Endothelial cell of umbilical vein (primary cell): ENCODE data around the gene TLE1. TPM values are rescaled to one million over a fixed set of nuclear protein-coding genes. Genes with fewer than 3 reads are reported as not detected.

Experiments
- BruUV-seq: library from RNA; stranded (reverse); fragments of 400-500 nt; replicated peaks from 2 replicates; lab custom pipeline; 2021; lab: Mats Ljungman, UMichigan
- CTCF ChIA-PET: fragments of 300-600, 350-600 bp; sonication (Branson Sonifier 250); formaldehyde crosslinking; loops from one replicate; lab custom pipeline; 2021; ENCODE audit warnings: antibody characterized with exemption, inconsistent platforms; lab: Charles Lee
- POLR2A ChIA-PET: fragments of 300-600, 350-600 bp; sonication (Branson Sonifier 250); formaldehyde crosslinking; loops from one replicate; lab custom pipeline; 2021; ENCODE audit warnings: antibody characterized with exemption, inconsistent platforms; lab: Charles Lee
- DNase-seq: peaks from one replicate; pipeline ENCODE4 v3.0.0-alpha.2; 2011; ENCODE audit warnings: low read depth, low spot score
- FAIRE-seq: peaks from 2 replicates; lab custom pipeline; 2011; peaks lifted over from hg19 to GRCh38; lab: Jason Lieb, UNC
- H2AFZ ChIP-seq: 2 replicates; pipeline ENCODE4 v1.6.0; 2012; ENCODE audit warnings: low read depth, low read length, control low read depth, inconsistent platforms
- H3K27ac ChIP-seq: 2 replicates; pipeline ENCODE4 v1.5.1; 2011; ENCODE audit warnings: low read depth, mild to moderate bottlenecking, control low read depth, low read length, moderate library complexity; ENCODE audit not compliant: insufficient read depth
- H3K27me3 ChIP-seq, 2 experiments: 2 replicates each; pipeline versions ENCODE4 v1.6.0 to v1.6.1; 2011; ENCODE audit warnings: low read length in 2 of 2, mixed read lengths in 1 of 2; ENCODE audit not compliant: control insufficient read depth in 2 of 2, insufficient read depth in 2 of 2
- H3K36me3 ChIP-seq, 2 experiments: 2 replicates in 1 of 2; 3 replicates in 1 of 2; pipeline ENCODE4 v1.5.1; 2011; ENCODE audit warnings: low read length in 2 of 2, mild to moderate bottlenecking in 1 of 2, moderate library complexity in 1 of 2; ENCODE audit not compliant: control insufficient read depth in 2 of 2, insufficient read depth in 2 of 2; ENCODE audit errors: extremely low read depth in 1 of 2
- H3K4me1 ChIP-seq: 3 replicates; pipeline ENCODE4 v1.5.1; 2011; ENCODE audit warnings: mild to moderate bottlenecking, low read length; ENCODE audit not compliant: control insufficient read depth, insufficient read depth; ENCODE audit errors: extremely low read depth
- H3K4me2 ChIP-seq: 2 replicates; pipeline ENCODE4 v1.6.1; 2011; ENCODE audit warnings: low read length, control low read depth, mixed read lengths; ENCODE audit not compliant: insufficient read depth
- H3K4me3 ChIP-seq, 3 experiments: fragments of 200-600 bp in 1 of 3; sonication (generic), shearing (Covaris generic) in 1 of 3; replicated peaks in 1 of 3; 2 replicates each; pipeline ENCODE4 v1.5.1; 2011 to 2016; ENCODE audit warnings: control low read depth in 3 of 3, low read length in 3 of 3, mild to moderate bottlenecking in 2 of 3, inconsistent platforms in 1 of 3, low read depth in 1 of 3, moderate library complexity in 1 of 3; ENCODE audit not compliant: insufficient read depth in 1 of 3
- H3K79me2 ChIP-seq: 2 replicates; pipeline ENCODE4 v1.6.0; 2012; ENCODE audit warnings: low read length, inconsistent platforms; ENCODE audit not compliant: control insufficient read depth, insufficient read depth
- H3K9ac ChIP-seq: replicated peaks from 2 replicates; pipeline ENCODE3; 2011; ENCODE audit warnings: low read length, control low read depth; ENCODE audit not compliant: insufficient read depth; ENCODE audit errors: extremely low read depth
- H3K9me1 ChIP-seq: replicated peaks from 3 replicates; pipeline ENCODE4 v1.6.0; 2011; ENCODE audit warnings: mild to moderate bottlenecking, low read length; ENCODE audit not compliant: control insufficient read depth, insufficient read depth; ENCODE audit errors: extremely low read depth
- H3K9me3 ChIP-seq: replicated peaks from 2 replicates; pipeline ENCODE4 v1.5.1; 2012; ENCODE audit warnings: low read length, inconsistent platforms; ENCODE audit not compliant: control insufficient read depth, insufficient read depth
- H4K20me1 ChIP-seq: replicated peaks from 2 replicates; pipeline ENCODE3; 2011; ENCODE audit warnings: mild to moderate bottlenecking, low read length; ENCODE audit not compliant: control insufficient read depth, insufficient read depth; ENCODE audit errors: extremely low read depth
- EZH2 ChIP-seq: IDR thresholded peaks from 2 replicates; pipeline ENCODE4 v1.6.1; 2012; ENCODE audit warnings: borderline replicate concordance, low read depth, mild to moderate bottlenecking, moderate library complexity, low read length, inconsistent platforms; ENCODE audit not compliant: severe bottlenecking
- FOS ChIP-seq: IDR thresholded peaks from 2 replicates; pipeline ENCODE4 v1.6.1; 2011; ENCODE audit warnings: mild to moderate bottlenecking, low read length, moderate library complexity, borderline replicate concordance; ENCODE audit not compliant: insufficient read depth
- GATA2 ChIP-seq: IDR thresholded peaks from 2 replicates; pipeline ENCODE4 v1.7.0; 2011; ENCODE audit warnings: low read depth, mild to moderate bottlenecking, moderate library complexity, mixed read lengths, low read length; ENCODE audit not compliant: insufficient read length, insufficient read depth
- JUN ChIP-seq: IDR thresholded peaks from 2 replicates; pipeline ENCODE4 v1.6.1; 2011; ENCODE audit warnings: borderline replicate concordance, low read depth; ENCODE audit not compliant: insufficient read length, insufficient read depth
- MAX ChIP-seq: IDR thresholded peaks from 2 replicates; pipeline ENCODE4 v1.6.1; 2011; ENCODE audit not compliant: insufficient read depth, insufficient read length
- MYC ChIP-seq: IDR thresholded peaks from one replicate; pipeline ENCODE4 v1.6.1; 2011; ENCODE audit warnings: mild to moderate bottlenecking, low read depth, low read length
- POLR2A ChIP-seq: IDR thresholded peaks from 2 replicates; pipeline ENCODE4 v1.6.1; 2012; ENCODE audit warnings: low read depth, mild to moderate bottlenecking, control low read depth, low read length
- POLR2AphosphoS5 ChIP-seq: IDR thresholded peaks from 2 replicates; pipeline ENCODE4 v1.6.1; 2012; ENCODE audit warnings: low read depth, mild to moderate bottlenecking, control low read depth, low read length, moderate library complexity; ENCODE audit not compliant: insufficient read depth
- dilution Hi-C: fragments of 300-500 bp; cut with MboI; formaldehyde crosslinking; loops from one replicate; pipeline ENCODE4 v1.15.0; 2019; ENCODE audit warnings: low sequenced_read_pairs; ENCODE audit not compliant: extremely low pct_ligation_motif_present
- intact Hi-C: fragments of 100-400 bp; cut with micrococcal nuclease; formaldehyde crosslinking; loops from one replicate; pipeline ENCODE4 v1.10.0; 2022
- polyA plus RNA-seq, 4 experiments: library from polyadenylated mRNA; depleted of rRNA in 3 of 4; stranded (reverse) in 3 of 4; unstranded in 1 of 4; fragments of >200 nt; gene quantifications; 2 replicates each; pipeline versions ENCODE4 v1.2.1 to v1.2.3, GENCODE V29; 2011 to 2012; ENCODE audit warnings: missing spikeins in 1 of 4
- total RNA-seq: library from RNA; stranded (reverse); gene quantifications from 2 replicates; pipeline ENCODE4 v1.2.3, GENCODE V29; 2021

The TLE1 gene
- total and polyA plus RNA-seq, 2 donors (not counting 3 experiments of a cell fraction or from before 2014, with no cell fraction given), result 55.0 to 58.2 TPM

DNA sequence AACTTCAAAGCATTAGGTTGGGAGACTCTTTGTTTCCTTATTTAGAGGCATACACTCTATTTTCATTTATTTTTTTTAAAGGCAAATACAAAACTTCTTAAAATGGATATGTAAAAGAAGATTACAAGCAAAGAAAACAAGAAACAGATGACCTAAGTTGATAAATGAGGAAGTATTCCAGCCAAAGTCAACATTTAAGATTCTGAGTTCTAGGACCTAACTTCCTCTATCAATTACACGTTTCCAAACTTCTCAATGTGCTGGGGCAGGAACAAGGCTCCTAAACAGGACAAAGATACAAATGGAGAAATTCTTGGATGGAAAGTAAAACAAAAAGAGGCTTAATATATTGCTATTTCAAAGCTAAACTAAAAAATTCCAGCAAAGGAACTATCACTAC is 89.5 kb downstream of the TLE1 start:
- POLR2A ChIA-PET, result interaction anchor here (0.5 kb wide), 1 partner anchor 81 kb away, joined by 4 read pairs; no protein-coding TSS in a partner anchor
- DNase-seq, result peak; percentile 67

DNA sequence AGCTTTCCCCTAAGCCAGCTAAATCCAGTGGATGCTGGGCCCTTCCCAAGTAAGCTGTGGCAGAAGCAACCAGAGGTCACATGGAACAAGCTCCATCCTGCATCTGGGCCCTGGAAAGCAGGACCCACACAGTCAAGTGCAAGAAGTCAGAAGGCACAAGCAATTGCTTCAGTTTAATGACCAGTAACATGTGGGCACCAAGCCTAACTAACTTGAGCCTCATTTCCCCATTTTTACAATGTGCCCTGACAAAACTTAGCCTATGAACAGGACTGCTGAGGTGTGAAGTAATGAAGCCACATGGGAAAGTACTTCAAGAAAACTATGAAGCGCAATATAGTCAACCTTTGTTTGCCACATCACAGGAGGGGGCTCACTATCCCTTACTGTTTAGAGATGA is 90.5 kb downstream of the TLE1 start:
- H3K36me3 ChIP-seq, result peaks cover 0 to 8% of the 10 kb centered on the region in 2 experiments
- H3K27ac ChIP-seq, result no peak overlapping the region
- POLR2A ChIA-PET, result interaction anchor here (0.9 kb wide), 1 partner anchor 9 kb away, joined by 3 read pairs; no protein-coding TSS in a partner anchor
- H3K4me1 ChIP-seq, result peaks cover 59% of the 10 kb centered on the region
- H4K20me1 ChIP-seq, result no peaks in the 10 kb centered on the region
- no peak overlapping the region for H2AFZ ChIP-seq
- intact Hi-C loops, result loop anchor here (5.0 kb wide), 2 partner anchors 57 to 158 kb away; no protein-coding TSS in a partner anchor
- TF ChIP-seq GATA2 (no peak), MYC (no peak), POLR2A (no peak), FOS (no peak), JUN (no peak), POLR2AphosphoS5 (no peak), MAX (no peak), EZH2 (no peak)
- dilution Hi-C loops, result no loop called here
- no peaks in the 10 kb centered on the region for H3K9me1 ChIP-seq
- no peak overlapping the region for H3K9ac ChIP-seq
- BruUV-seq, result no TSS peak
- H3K9me3 ChIP-seq, result no peaks in the 10 kb centered on the region
- CTCF ChIA-PET, result interaction anchor here (1.4 kb wide), 2 partner anchors 59 to 76 kb away, joined by 3 to 6 read pairs; no protein-coding TSS in a partner anchor
- no peaks in the 10 kb centered on the region for H3K27me3 ChIP-seq
- H3K4me2 ChIP-seq, result no peak overlapping the region
- no peak overlapping the region for H3K4me3 ChIP-seq
- H3K79me2 ChIP-seq, result no peaks in the 10 kb centered on the region
- no peak for FAIRE-seq
- DNase-seq, result no peak

More for the DNA sequence above, 89.5 kb downstream of the TLE1 start:
- dilution Hi-C loops, result no loop called here
- CTCF ChIA-PET, result interaction anchor here (1.3 to 1.8 kb wide), 3 partner anchors 12 to 77 kb away, joined by 5 to 7 read pairs (median 6); no protein-coding TSS in a partner anchor
- Histone ChIP-seq H3K4me2 (peak overlapping the region; percentile 30), H3K9me1 (no peaks in the 10 kb centered on the region), H3K9me3 (no peaks in the 10 kb centered on the region), H2AFZ (no peak overlapping the region), H3K4me3 (no peak overlapping the region), H3K36me3 (peaks cover 7 to 8% of the 10 kb centered on the region in 2 experiments), H3K79me2 (no peaks in the 10 kb centered on the region), H4K20me1 (no peaks in the 10 kb centered on the region), H3K27me3 (no peaks in the 10 kb centered on the region), H3K4me1 (peaks cover 58% of the 10 kb centered on the region), H3K9ac (no peak overlapping the region), H3K27ac (no peak overlapping the region)
- peak; percentile 77 for FAIRE-seq
- BruUV-seq, result no TSS peak
- TF ChIP-seq MYC (no peak), GATA2 (peak; percentile 60)
- intact Hi-C loops, result loop anchor here (5.0 kb wide), 2 partner anchors 58 to 157 kb away; no protein-coding TSS in a partner anchor
